Measurements from ENCODE around the gene PTPRM.
A peak's percentile ranks its signal among the peaks of the same experiment; 100 is the strongest.

PTPRM gene

DNA sequence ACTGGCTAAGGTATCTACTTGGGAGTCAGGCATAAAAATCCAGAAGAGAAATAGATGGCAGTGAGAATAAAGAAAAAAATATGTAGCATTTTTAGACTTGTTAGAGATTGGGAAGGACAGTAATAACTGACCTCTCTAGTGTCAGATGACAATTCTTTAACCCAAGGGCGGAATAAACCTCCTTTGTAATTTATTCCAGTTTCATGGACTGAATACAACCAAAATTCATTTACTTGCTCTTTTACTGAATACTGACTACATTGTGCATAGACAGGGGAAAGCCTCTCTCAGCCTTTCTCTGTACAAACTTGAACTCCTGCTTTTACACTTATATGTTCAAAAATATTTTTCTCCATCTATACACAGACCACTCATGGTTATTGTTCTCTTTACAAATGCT, 566.8 kb downstream of the PTPRM start:
- DNase-seq: no peak

GRCh38 chr18:8139127-8139527, 572.0 kb downstream of the PTPRM start:
- no peak for DNase-seq

GRCh38 chr18:8139891-8140406, 572.8 kb downstream of the PTPRM start:
- no peak for DNase-seq

DNA sequence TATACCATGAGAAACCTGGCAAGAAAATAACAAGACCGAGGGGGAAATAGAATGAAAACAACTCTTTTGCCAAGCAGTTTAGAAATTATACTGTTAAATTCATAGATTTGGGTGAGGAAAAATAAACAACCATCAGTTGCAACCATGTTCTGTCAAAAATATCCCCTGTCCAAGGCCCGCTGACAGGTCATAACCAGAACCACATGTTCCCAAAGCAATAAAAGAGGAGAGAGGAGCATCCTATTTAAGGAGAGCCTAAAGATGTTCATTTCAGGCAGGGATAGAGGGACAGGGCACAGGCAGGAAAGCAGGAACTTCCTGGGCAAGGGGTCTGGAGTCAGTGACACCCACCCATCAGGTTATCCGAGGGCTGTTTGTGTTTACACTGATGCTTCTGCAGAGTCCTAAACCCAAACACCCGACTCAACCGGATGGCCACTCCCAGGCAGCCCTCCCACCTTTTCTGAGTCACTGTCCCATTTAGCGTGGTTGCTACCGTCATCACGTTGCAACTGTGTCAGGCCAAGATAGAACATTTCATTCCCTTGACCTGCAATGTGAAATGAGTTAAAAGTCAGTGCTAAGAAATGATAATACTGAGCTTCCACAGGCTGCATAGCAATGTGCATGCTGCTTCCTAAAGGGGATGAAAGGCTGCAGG, 573.9 kb downstream of the PTPRM start:
- no peak for DNase-seq

GRCh38 chr18:8142131-8142711, 575.1 kb downstream of the PTPRM start:
- no peak for DNase-seq

DNA sequence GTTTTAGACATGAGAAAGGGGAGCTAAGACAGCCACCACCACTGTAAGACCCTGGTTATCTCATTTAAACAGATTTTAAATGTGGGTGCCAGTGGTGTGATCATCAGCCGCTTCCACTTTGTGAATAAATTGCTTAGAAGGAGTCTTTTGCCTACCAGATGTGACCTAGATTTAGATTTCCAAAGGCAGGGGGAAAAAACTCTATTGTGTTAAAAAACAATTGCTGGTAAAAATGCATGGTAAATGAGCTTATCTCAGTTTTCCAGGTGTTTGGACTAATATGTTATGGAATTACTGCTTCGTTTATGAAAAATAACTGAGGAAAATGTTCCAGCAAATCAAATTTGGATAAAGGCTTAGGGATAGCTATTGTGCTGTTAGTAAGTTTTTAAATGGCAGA, 575.8 kb downstream of the PTPRM start:
- no peak for DNase-seq

- DNase-seq: no peak
These were observed 584.1 kb downstream of the PTPRM start for GRCh38 chr18:8151181-8151580.

GRCh38 chr18:8153887-8154583, 586.9 kb downstream of the PTPRM start:
- DNase-seq: no peak

GRCh38 chr18:8162802-8163201, 595.7 kb downstream of the PTPRM start:
- DNase-seq: no peak

GRCh38 chr18:8163286-8163959, 596.3 kb downstream of the PTPRM start:
- DNase-seq: no peak

DNA sequence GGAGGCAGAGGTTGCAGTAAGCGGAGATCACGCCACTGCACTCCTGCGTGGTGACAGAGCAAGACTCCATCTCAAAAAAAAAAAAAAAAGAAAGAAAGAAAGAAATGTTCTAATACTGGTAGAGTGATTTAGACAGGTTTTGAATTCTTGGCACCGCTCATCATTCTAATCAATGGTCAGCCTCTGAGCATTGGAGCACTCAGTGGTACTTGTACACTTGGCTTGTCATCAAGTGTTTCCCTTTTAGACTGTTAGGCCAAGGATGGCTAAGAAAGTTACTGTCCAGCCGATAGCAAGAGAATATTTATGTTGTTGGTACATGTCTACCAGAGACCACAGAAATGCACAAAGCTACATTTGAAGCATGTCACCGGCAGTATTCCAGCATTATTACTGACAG, 598.0 kb downstream of the PTPRM start:
- DNase-seq: no peak

- no peak for DNase-seq
These were observed 599.9 kb downstream of the PTPRM start for GRCh38 chr18:8167026-8167425.

DNA sequence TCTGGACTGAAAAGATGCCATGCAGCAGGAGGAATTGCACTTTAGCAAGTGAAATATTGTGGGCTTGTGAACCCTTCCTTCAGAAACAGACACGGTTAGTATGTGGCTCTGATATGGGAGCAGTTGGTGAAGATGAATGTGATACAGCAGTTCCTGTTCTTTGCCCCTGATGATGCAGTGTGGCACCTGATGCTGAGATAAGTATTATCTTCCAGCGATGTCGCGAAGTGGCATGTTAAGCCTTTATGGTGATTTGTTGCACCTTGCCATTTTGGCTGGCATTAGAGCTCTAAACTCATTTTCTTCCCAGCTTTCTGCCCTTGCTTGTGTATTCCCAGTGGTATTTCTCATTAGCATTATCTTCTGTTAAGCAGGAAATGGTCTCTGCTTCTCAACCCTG, 600.6 kb downstream of the PTPRM start:
- DNase-seq: no peak

DNA sequence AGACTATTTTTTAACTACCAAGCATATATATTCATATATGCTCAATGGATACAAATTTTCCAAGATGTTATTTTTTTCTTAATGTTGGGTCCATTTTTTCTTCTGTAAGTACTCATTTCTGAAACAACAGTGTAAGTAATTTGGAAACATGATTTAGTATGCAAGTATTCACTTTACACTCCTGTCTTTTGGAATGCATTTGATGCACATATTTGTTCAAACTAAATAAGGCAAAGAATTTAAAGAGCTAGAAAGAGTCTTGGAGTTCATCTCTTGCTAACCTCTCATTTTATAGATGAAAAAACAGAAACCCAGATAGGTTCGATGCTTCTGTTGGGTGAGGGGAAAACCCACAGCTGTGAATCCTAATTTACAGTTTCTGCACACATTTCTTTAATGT, 602.6 kb downstream of the PTPRM start:
- no peak for DNase-seq

- peak; percentile 25 for DNase-seq
These were observed 607.7 kb downstream of the PTPRM start for GRCh38 chr18:8174771-8175170.

DNA sequence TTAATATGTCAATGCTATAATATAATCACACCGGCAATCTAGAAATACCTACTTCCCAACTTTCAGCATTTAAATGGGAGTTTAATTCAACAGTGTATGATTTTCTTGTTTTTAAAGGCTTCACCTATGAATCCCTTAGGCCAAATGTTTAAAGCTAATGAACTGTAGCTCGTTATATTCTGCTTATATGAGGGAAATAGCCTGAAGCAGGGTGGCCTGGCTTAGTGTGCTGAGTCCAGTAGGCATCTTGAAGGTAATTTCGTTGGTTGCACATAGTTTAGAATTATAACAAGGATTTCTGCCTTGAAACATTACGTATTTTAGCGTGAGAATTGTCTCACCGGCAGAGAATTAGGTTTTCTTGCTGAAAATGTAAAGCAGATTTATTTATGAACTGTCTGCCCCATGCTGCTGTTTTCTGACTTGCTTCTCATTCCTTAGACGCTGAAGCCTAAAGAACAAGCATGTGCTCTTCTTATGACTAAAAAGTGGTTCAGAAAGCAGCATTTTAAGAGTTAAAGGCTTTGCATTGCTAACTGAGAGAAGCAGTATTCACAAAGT, 608.5 kb downstream of the PTPRM start:
- DNase-seq: peak; percentile 52

DNA sequence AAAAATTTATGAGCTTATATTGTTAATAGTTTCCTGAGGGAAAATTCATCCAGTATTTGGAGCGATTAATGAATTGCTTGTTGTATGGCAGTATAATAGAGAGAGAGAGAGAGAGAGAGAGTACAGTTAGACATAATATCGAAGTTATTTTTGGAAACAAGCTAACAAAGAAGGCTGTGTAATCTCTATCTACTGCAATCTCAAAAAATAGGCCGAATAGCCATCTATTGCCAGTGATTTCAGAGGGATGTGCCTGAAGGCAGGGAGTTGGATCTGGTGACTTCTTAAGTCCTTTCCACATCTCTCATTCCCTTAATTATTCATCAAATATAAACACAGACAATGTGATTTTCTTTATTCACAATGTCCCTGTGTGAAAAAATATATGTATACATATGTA, 609.0 kb downstream of the PTPRM start:
- DNase-seq: peak; percentile 34

DNA sequence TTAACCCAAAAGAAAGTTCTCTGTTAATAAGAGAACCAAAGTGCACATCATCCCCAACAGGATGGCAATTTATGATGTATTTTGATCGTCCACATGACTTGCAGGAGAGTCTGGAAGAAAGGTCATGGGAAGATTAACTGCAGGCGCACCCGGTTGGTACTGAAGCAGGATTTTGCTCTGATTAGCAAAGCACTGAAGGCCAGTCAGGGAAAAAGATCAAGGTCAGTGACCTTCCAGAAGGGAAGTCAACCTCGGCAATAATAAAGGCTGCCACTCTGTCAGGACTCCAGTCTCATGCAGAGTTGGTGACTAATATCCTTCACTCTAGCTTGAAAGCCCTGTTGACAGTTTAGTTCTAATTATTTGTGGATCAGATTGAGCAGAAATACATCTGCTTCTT, 609.4 kb downstream of the PTPRM start:
- peak; percentile 45 for DNase-seq

DNA sequence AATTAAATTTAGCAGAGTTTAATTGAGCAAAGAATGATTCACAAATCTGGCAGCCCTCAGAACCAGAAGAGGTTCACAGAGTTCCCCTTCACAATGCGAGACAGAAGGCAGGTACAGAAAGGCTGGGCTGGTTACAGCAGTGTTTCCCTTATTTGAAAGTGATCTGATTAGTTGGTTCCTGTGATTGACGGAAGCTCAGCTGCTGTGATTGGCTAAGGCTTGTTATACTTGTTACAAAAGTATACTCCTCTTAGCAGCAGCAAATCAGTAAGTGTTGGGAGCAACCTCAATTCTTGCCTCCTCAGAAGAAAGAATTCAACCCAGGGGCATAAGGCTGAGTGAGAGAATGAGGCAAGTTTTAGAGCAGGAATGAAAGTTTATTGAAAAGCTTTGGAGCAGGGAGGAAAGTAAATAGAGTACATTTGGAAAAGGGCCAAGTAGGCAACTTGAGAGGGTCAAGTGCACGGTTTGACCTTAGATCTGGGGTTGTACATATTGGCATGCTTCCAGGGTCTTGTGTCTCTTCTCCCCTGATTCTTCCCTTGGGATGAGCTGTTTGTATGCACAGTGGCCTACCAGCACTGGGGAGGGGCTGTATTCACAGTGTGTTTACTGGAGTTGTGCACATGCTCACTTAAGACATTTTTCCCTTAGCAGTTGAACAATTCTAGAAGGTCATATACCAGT, 610.4 kb downstream of the PTPRM start:
- DNase-seq: peak; percentile 34

DNA sequence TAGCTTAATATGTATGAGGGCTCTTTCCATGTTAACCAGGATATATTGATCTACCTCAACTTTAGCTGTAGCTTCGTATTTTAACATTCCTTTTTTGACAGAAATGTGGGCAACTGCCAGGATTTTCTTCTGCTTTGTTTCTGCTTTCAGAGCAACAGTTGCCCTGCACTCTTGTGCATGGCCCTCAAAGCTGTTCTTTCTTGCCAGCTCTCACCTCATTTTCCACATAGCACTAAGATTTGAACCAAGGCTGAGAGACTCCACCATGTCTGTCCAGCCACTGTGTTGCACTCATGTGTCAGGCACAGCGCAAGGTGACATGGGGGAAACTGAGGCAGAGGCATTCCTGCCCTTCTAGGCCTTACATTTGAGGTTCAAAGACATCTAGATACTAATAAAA, 619.3 kb downstream of the PTPRM start:
- no peak for DNase-seq

- no peak for DNase-seq
These were observed 621.1 kb downstream of the PTPRM start for GRCh38 chr18:8188184-8188583.

DNA sequence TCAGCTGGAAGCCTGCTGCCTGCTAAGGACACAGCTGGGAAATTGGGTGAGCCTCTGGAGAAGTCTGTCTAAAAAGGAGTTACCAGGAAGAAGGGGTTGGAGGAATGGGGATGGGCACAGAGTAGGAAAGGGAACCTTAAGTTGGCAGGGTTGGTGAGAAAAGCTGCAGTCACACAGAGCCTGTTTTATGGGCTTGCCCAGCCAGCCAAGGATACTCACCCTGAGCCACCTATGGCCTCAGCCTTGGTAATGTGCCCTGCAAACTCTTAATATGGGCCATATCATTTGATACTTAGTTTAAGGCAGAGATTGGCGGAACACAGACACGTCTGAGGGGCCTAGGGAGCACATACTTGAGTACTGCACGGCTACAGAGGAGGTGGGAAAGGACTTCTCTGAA, 623.9 kb downstream of the PTPRM start:
- DNase-seq: no peak

- DNase-seq: no peak
These were observed 627.3 kb downstream of the PTPRM start for GRCh38 chr18:8194431-8194830.

All from retina (tissue), 1 donor.